ENCODE measurements around the gene TOR4A.

DNA sequence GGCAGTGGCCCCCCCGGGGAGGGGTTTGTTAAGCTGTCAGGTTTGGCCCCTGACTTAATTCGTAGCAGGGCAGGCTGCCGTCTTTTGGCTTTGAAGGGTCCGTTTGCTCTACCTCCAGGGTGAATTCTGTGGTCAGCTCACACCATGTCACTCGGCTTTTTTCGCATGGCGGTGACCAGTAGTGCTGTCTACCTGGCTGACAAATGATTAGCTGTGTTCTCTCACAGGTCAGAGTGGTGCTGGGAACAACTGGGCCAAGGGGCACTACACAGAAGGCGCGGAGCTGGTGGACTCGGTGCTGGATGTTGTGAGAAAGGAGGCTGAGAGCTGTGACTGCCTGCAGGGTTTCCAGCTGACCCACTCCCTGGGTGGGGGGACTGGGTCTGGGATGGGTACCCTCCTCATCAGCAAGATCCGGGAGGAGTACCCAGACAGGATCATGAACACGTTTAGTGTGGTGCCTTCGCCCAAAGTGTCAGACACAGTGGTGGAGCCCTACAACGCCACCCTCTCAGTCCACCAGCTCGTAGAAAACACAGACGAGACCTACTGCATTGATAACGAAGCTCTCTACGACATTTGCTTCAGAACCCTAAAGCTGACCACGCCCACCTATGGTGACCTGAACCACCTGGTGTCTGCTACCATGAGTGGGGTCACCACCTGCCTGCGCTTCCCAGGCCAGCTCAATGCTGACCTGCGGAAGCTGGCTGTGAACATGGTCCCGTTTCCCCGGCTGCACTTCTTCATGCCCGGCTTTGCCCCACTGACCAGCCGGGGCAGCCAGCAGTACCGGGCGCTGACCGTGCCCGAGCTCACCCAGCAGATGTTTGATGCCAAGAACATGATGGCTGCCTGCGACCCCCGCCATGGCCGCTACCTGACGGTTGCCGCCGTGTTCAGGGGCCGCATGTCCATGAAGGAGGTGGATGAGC lies 35.0 kb upstream of the TOR4A start:
- TF ChIP-seq, protein P1, sequence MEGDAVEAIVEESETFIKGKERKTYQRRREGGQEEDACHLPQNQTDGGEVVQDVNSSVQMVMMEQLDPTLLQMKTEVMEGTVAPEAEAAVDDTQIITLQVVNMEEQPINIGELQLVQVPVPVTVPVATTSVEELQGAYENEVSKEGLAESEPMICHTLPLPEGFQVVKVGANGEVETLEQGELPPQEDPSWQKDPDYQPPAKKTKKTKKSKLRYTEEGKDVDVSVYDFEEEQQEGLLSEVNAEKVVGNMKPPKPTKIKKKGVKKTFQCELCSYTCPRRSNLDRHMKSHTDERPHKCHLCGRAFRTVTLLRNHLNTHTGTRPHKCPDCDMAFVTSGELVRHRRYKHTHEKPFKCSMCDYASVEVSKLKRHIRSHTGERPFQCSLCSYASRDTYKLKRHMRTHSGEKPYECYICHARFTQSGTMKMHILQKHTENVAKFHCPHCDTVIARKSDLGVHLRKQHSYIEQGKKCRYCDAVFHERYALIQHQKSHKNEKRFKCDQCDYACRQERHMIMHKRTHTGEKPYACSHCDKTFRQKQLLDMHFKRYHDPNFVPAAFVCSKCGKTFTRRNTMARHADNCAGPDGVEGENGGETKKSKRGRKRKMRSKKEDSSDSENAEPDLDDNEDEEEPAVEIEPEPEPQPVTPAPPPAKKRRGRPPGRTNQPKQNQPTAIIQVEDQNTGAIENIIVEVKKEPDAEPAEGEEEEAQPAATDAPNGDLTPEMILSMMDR (IDR thresholded peaks at IDR 0.05): no peak
- no peak for TF ChIP-seq POLR2A (IDR thresholded peaks at IDR 0.05)
